Endothelial cell of umbilical vein (primary cell): Measurements from ENCODE around the gene ZDHHC14.

ENCODE experiments used
- EZH2 ChIP-seq: IDR thresholded peaks from 2 replicates; pipeline ENCODE4 v1.6.1; 2012; ENCODE audit warnings: borderline replicate concordance, low read depth, mild to moderate bottlenecking, moderate library complexity, low read length, inconsistent platforms; ENCODE audit not compliant: severe bottlenecking
- FOS ChIP-seq: IDR thresholded peaks from 2 replicates; pipeline ENCODE4 v1.6.1; 2011; ENCODE audit warnings: mild to moderate bottlenecking, low read length, moderate library complexity, borderline replicate concordance; ENCODE audit not compliant: insufficient read depth
- GATA2 ChIP-seq: IDR thresholded peaks from 2 replicates; pipeline ENCODE4 v1.7.0; 2011; ENCODE audit warnings: low read depth, mild to moderate bottlenecking, moderate library complexity, mixed read lengths, low read length; ENCODE audit not compliant: insufficient read length, insufficient read depth
- JUN ChIP-seq: IDR thresholded peaks from 2 replicates; pipeline ENCODE4 v1.6.1; 2011; ENCODE audit warnings: borderline replicate concordance, low read depth; ENCODE audit not compliant: insufficient read length, insufficient read depth
- MAX ChIP-seq: IDR thresholded peaks from 2 replicates; pipeline ENCODE4 v1.6.1; 2011; ENCODE audit not compliant: insufficient read depth, insufficient read length
- MYC ChIP-seq: IDR thresholded peaks from one replicate; pipeline ENCODE4 v1.6.1; 2011; ENCODE audit warnings: mild to moderate bottlenecking, low read depth, low read length
- POLR2A ChIP-seq: IDR thresholded peaks from 2 replicates; pipeline ENCODE4 v1.6.1; 2012; ENCODE audit warnings: low read depth, mild to moderate bottlenecking, control low read depth, low read length
- POLR2AphosphoS5 ChIP-seq: IDR thresholded peaks from 2 replicates; pipeline ENCODE4 v1.6.1; 2012; ENCODE audit warnings: low read depth, mild to moderate bottlenecking, control low read depth, low read length, moderate library complexity; ENCODE audit not compliant: insufficient read depth
- TF ChIP-seq, protein P1 (sequence below), 2 donors: IDR thresholded peaks; 1 replicate in 1 of 2; 2 replicates in 1 of 2; pipeline ENCODE4 v1.5.1; 2011; ENCODE audit warnings: low read length in 2 of 2, mild to moderate bottlenecking in 2 of 2, moderate library complexity in 2 of 2, control low read depth in 1 of 2, inconsistent platforms in 1 of 2, low read depth in 1 of 2; ENCODE audit not compliant: insufficient read depth in 1 of 2; ENCODE audit errors: extremely low read depth in 1 of 2

- TF ChIP-seq POLR2AphosphoS5 = no peak
- TF ChIP-seq, protein P1, sequence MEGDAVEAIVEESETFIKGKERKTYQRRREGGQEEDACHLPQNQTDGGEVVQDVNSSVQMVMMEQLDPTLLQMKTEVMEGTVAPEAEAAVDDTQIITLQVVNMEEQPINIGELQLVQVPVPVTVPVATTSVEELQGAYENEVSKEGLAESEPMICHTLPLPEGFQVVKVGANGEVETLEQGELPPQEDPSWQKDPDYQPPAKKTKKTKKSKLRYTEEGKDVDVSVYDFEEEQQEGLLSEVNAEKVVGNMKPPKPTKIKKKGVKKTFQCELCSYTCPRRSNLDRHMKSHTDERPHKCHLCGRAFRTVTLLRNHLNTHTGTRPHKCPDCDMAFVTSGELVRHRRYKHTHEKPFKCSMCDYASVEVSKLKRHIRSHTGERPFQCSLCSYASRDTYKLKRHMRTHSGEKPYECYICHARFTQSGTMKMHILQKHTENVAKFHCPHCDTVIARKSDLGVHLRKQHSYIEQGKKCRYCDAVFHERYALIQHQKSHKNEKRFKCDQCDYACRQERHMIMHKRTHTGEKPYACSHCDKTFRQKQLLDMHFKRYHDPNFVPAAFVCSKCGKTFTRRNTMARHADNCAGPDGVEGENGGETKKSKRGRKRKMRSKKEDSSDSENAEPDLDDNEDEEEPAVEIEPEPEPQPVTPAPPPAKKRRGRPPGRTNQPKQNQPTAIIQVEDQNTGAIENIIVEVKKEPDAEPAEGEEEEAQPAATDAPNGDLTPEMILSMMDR (IDR thresholded peaks at IDR 0.05; ENCODE audit: extremely low read depth in 1 of 2, insufficient read depth in 1 of 2, low read depth in 1 of 2, low read length in 2 of 2) = no peak
- TF ChIP-seq POLR2A = no peak
- no peak for TF ChIP-seq MYC
- TF ChIP-seq EZH2 = no peak
- TF ChIP-seq GATA2 = no peak
- TF ChIP-seq MAX = no peak
- no peak for TF ChIP-seq FOS
- no peak for TF ChIP-seq JUN
Observed at GRCh38 chr6:157693867-157694266, 312.9 kb downstream of the ZDHHC14 start.
